G401 (cell line): ENCODE data around the gene CARD10. TPM values are rescaled to one million over a fixed set of nuclear protein-coding genes. Genes with fewer than 3 reads are reported as not detected.
"Not testable (repeated sequence)": the region's sequence is repeated elsewhere in the genome, so short reads cannot be mapped to it uniquely, and the experiment has no call there.

Experiments
- DNase-seq: peaks from one replicate; pipeline ENCODE4 v3.0.0-alpha.2; 2015; ENCODE audit warnings: low spot score
- in situ Hi-C: cut with HindIII; loops from 2 replicates; pipeline ENCODE4 v1.10.0; 2016; ENCODE audit warnings: low sequenced_read_pairs, mixed read lengths
- total RNA-seq: library from RNA; depleted of rRNA; stranded (reverse); fragments of >200 nt; shearing (Covaris generic); gene quantifications from 2 replicates; pipeline ENCODE4 v1.2.3, GENCODE V29; 2014

CARD10 gene
- total RNA-seq, 1 experiment from 2014 or later, result 26.0 TPM

GRCh38 chr22:37476389-37477329, 42.6 kb downstream of the CARD10 start:
- in situ Hi-C loops, result no loop called here
- DNase-seq, result no peak

- in situ Hi-C loops, result no loop called here
- no peak for DNase-seq
These were observed 44.6 kb downstream of the CARD10 start for GRCh38 chr22:37474447-37475090.

- DNase-seq, result no peak
- in situ Hi-C loops, result no loop called here
These were observed 45.7 kb downstream of the CARD10 start for GRCh38 chr22:37473437-37473946.

DNA sequence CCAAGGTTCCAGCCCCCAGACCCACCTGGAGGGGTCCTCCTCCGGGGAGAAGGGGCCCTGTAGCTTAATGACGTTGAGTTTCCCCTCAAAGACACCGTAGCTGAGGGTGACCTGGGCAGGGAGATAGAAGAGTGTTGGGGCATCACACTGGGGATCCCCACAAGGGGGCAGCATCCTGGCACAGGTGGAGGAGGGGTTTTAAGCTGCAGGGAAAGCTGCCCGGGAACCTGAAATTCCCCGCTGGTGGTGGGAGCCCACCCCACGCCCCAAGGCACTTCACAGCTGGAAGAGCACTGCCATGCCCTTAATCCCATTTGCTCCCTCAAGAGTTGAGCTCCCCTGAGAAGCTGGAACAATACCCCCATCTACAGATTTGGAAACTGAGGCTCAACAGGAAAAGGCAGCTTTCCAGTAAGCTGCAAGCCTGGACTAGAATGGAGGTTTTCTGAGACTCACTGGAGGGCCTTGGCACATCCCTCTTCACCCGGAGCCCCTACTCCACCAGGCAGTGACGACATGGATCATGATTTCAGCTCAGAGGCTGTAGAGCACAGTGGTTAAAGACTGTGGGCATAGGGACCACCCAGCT, 46.7 kb downstream of the CARD10 start:
- in situ Hi-C loops, result no loop called here
- DNase-seq, result no peak

DNA sequence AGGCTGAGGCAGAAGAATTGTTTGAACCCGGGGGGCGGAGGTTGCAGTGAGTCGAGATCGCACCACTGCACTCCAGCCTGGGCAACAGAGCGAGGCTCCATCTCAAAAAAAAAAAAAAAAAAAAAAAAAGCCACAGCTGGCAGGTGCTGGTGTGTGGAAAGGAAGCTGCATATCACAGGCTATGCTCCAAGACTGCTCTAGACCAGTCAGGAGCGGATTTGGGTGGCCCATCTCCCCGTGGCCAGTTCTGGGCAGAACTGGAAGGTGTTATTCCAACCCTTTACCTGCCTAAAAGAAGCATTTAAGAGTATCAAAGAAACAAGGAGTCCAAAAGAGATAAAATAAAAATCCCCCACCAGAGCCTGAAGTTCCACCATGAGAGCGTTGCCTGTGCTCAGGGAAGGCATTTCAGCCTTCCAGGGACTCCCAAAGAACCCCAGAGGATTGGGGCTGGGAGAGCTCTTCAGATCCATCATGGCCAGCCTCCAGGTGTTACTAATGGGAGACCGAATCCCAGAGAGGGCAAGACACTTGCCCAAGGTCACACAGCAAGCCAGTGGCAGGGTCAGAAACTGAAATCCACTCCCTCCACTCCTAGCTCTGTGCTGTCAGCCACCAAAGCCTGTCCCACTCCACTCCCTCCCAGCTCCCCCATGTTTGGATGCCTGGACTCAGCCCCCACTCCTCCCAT, 47.3 kb downstream of the CARD10 start:
- DNase-seq, result no peak
- in situ Hi-C loops, result no loop called here

GRCh38 chr22:37470087-37470445, 49.1 kb downstream of the CARD10 start:
- in situ Hi-C loops, result no loop called here
- DNase-seq, result no peak

DNA sequence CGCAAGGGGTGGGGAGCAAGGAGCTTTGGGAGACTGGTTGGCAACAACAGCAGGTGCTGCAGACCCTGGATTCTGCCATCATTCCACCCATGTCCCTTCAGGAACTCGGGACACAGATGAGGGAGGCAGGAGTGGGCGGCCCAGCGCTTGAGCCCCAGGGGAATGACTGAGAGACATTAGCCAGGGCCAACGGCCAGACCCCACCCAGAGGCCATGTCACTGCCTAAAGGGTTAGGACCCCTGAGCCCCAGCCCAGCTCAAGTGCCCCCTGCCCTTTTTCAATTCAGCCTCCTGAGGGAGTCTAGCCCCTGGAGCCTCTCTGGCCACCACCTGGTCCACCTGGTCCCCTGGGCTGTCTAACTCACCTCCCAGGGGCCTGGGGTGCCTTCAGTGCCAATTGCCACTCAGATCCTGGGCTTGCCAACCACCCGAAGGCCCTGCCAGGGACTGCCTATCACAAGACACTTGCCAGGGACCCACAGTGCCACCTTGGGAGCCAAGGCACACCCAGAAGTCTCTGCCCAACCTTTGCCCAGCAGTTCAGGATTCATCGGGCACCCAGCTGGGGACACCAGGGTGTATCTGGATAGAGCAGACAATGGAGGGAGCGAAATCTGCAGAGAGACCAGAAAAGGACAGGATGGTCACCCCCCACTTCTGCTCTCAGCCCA, 49.7 kb downstream of the CARD10 start:
- DNase-seq, result no peak
- in situ Hi-C loops, result no loop called here

- in situ Hi-C loops, DNase-seq: not testable (repeated sequence)
These were observed 51.0 kb downstream of the CARD10 start for GRCh38 chr22:37468201-37468695.

GRCh38 chr22:37467391-37467955, 51.7 kb downstream of the CARD10 start:
- DNase-seq, result no peak
- in situ Hi-C loops, result no loop called here

DNA sequence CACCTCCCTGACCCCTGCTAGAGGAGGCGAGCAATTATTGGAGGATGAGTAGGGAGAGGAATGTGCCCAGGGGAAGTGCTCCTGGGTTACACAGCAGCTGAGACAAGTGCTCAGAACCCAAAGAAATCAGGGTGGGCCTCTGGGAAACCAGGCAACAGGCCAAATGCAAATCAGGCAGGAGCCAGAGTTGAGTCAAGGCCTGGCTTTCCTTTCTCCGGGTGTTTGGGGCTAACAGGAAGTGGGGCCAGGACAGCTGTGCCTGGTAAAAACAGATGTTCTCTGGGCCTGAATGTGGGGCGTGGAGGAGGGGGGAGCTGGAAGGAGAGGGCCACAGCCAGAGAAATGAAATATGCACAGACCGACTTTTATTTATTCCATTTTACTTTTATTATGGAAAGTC, 55.0 kb downstream of the CARD10 start:
- in situ Hi-C loops, result no loop called here

DNA sequence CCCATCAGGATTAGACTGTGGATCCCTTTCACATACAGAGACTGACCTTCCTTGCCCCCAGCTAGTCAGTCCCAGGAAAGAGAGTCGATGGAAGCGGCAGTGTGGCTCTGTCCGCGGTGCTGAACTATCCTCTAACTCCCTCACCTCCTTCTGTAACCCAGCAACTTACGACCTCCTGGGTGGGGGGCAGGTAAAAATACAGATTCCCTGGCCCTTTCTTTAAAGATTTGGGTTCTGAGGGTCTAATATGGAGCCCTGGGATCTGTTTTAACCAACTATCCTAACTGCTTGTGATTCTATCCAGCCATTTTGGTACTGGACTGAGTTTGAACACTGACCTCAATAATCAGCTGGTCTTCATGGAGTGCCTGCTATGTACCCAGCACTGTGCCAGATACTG, 56.2 kb downstream of the CARD10 start:
- in situ Hi-C loops, result no loop called here
- no peak for DNase-seq

More for the DNA sequence above, 55.0 kb downstream of the CARD10 start:
- DNase-seq, result no peak

DNA sequence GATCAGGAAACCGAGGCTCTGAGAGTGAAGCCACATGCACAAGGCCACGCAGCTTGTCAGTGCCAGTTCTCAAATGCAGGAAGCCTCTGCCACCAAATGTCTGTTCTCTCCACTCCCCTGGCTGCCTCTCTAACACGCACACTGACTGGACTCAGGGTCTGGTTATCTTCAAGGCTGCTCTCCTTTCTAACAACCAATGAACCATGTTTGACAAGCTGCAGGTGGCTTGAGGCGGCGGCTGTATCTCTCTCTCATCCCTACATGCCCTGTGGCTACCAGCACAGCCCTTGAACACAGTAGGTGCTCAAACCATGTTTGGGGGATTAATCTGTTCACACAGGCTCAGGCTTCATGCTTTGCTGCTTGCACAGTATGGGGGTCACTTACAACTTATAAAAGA, 56.8 kb downstream of the CARD10 start:
- DNase-seq, result no peak

GRCh38 chr22:37461961-37462360, 57.3 kb downstream of the CARD10 start:
- in situ Hi-C loops, result no loop called here
- DNase-seq, result no peak

More for the DNA sequence above, 56.8 kb downstream of the CARD10 start:
- in situ Hi-C loops, result no loop called here

DNA sequence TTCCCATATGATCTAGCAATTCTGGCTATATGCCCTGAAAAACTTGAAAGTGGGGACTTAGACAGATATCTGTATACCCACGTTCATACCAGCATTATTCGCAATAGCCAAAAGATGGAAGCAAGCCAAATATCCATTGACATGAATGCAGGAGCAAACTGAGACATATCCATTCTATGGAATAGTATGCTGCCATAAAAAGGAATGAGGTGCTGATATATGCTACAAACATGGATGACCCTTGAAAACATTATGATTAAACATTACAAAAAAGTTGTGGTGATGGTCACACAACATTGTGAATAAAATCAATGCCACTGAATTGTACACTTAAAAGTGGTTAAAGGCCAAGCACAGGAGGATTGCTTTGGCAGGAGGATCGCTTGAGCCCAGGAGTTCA, 58.5 kb downstream of the CARD10 start:
- in situ Hi-C loops, result no loop called here
- no peak for DNase-seq

- no peak for DNase-seq
These were observed 60.0 kb downstream of the CARD10 start for GRCh38 chr22:37459206-37459605.

DNA sequence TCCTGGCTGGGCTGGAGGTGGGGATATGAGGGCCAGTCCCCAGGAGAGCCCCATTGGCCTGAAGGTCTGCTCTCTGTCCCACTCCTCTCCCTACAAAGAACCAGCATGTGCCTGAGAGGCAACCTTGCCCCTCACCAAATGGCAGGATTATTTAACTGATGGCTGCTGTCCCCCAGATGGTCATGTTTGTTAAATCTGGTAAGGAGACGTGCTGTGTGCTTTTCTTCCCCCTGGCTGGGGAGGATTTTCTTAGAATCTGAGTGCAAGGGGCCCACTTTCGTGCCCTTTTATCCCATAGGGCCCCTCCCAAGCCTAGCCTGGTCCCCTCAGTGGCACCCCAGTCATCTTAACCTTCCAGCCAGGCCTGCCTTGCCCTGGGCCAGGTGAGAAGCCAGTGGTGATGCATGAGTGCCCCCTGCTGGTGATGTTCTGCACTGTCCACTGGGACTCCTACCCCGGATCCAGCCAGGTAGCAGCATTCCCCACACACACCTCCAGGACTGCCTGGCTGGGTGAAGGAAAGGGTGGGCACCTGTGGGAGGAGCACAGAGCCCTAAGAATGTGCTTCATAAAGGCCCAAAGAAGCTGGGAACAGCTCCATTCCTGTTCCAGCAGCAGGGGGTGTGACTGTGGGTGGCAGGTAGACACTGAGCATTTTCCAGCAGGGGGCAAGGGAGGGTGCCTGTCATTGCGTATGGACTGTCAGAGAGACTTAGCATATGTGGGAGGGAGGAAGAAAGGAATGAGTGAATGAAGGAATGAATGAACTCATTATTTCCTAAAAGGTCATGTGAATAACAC, 61.9 kb downstream of the CARD10 start:
- in situ Hi-C loops, result no loop called here
- peak; percentile 44 for DNase-seq

More at GRCh38 chr22:37459206-37459605, 60.0 kb downstream of the CARD10 start:
- in situ Hi-C loops, result no loop called here

DNA sequence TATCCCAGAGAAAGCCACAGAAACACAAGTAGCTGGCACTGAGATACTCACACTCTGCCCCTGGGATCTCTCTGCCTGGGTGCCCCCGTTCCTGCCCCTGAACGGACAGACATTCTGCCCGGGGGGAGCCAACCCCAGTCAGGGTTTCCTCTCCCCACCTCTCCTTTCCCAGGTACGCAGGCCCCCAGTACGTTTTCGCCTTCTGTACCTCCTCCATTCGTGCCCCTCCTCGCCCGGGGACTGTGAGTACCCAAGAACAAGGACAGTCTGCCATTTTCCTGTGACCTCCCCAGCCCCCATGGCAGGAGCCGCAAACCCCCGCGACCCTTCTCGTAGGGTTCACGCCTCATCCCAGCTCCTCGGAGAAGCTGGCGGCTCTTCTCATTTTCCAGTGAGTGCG, 62.9 kb downstream of the CARD10 start:
- no peak for DNase-seq

GRCh38 chr22:37455896-37456295, 63.3 kb downstream of the CARD10 start:
- no peak for DNase-seq
- in situ Hi-C loops, result no loop called here

More for the DNA sequence above, 62.9 kb downstream of the CARD10 start:
- in situ Hi-C loops, result no loop called here
